ENCODE results near the gene RNF212.

Gene RNF212

GRCh38 chr4:1115528-1116293, 2.3 kb upstream of the RNF212 start:
- no peak for DNase-seq (ENCODE audit: low read depth in 2 of 2)

GRCh38 chr4:1112821-1113182, 562 bp downstream of the RNF212 start:
- no peak for DNase-seq (ENCODE audit: low read depth in 2 of 2)

DNA sequence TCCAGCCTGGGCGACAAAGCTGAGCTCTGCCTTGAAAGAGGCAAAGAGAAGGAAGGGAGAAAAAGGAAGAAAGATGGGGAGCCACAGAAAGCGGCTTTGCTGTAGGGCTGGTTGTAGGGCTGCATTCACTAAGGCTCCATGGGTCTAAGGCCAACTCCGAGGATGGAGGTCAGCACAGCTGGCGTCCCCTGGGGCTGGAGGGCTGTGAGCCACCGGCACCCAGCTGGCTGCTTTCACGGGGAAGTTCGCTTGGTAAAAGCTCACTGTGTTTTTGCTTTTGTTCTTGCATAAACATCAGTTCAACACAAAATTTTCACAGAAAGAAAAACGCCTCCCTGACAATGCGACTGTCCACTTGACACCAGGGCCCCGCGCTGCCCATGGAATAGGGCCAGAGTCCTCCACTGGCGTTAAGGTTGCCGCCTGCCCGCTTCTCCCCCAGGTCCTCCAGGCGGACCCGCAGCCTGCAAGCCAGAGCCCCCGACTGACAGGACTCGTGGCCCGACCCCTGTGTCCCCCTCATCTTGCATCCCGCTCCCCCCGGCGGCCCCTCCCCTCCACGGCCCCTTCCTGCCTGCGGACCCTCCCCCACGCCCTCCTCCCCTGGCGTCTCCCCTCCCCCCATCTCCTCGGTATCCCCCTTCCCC, 1.1 kb downstream of the RNF212 start:
- no peak for DNase-seq (ENCODE audit: low read depth in 2 of 2)

GRCh38 chr4:1111259-1111809, 2.0 kb downstream of the RNF212 start:
- DNase-seq (ENCODE audit: low read depth in 2 of 2), result no peak

DNA sequence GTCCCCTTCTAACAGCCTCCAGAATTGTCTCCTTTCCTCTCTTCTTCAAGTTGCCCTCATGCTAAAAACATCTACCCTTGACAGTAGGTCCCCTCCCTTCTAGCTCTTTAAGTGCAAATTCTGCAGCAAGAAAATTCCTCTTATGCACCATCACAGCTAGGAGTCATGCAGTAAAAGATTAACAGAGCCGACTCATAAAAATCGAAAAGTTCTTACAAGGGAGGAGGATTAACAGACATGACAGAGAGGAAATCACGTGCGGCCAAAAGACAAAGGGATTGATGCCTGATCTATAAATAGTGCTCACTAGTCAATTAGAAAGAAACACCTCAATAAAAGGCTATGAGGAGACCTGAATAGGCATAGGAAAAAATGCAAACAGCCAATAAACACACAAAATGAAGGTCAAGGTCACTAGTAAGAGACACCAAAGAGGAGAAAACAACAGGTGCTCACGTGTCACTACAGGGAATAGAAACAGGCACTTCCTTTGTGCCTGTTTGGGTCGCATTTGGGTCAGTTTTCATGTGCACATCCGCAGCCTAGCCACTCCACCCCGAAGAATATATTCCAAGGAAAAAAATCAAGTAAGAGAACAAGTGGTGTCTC, 3.4 kb downstream of the RNF212 start:
- DNase-seq (ENCODE audit: low read depth in 2 of 2), result no peak

GRCh38 chr4:1109333-1109732, 4.0 kb downstream of the RNF212 start:
- DNase-seq (ENCODE audit: low read depth in 2 of 2), result no peak

DNA sequence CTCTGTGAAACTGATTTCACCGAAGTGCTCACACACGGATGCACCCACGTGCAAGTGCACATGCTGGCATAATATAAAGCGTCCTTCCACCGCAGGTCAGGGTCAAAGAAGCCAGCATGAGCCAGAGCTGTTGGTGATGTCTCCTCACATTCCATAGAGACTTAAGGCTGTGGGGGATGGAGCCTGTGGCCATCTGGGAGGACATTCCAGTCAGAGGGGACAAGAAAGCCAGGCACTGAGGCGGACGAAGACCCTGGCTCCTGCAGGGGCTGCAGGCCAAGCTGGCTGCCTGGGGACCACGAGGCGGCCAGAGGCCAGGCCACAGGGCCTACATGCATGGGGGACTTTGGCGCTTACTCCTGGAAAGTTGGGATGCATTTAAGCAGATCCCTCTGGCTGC, 7.7 kb downstream of the RNF212 start:
- no peak for DNase-seq (ENCODE audit: low read depth in 2 of 2)

DNA sequence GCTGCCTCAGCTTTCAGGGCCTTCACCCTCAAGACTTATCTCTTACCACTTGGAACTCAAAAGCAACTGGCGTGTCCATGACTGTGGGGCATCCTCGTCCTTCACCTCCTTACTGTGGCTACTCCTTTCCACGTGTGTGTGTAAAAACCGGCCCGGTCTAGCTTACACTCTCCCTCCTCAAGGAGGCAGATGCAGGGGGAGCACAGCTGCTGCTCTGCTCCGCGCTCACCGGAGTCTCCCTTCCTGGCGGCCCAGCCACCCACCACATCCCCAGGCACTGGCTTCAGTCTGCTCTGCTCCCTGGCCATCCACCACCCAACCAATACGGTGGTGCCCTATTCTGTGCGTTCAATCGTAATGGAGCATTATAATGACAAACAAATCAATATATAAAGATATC, 8.3 kb downstream of the RNF212 start:
- no peak for DNase-seq (ENCODE audit: low read depth in 2 of 2)

DNA sequence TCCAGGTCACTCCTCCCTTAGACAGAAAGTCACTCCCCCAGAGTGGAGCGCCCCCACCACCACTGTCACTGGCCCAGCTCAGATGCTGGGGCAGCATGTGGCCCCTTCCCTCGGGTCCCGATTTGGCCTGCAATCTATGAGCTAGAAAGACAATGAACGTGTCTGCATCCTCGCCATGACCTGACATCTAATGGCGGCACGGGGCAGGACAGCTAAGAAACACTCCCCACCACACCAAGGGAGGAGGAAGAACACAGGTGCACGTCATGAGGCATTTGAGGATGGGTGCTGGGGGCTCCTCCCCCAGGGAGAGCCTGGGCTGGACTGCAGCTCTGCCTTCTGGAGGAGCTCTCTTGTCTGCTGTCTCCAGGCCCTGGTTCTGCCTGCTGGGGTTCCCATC, 8.7 kb downstream of the RNF212 start:
- no peak for DNase-seq (ENCODE audit: low read depth in 2 of 2)

- DNase-seq (ENCODE audit: low read depth in 2 of 2), result no peak
Observed at GRCh38 chr4:1099684-1100335, 13.6 kb downstream of the RNF212 start.

GRCh38 chr4:1099270-1099669, 14.1 kb downstream of the RNF212 start:
- no peak for DNase-seq (ENCODE audit: low read depth in 2 of 2)

DNA sequence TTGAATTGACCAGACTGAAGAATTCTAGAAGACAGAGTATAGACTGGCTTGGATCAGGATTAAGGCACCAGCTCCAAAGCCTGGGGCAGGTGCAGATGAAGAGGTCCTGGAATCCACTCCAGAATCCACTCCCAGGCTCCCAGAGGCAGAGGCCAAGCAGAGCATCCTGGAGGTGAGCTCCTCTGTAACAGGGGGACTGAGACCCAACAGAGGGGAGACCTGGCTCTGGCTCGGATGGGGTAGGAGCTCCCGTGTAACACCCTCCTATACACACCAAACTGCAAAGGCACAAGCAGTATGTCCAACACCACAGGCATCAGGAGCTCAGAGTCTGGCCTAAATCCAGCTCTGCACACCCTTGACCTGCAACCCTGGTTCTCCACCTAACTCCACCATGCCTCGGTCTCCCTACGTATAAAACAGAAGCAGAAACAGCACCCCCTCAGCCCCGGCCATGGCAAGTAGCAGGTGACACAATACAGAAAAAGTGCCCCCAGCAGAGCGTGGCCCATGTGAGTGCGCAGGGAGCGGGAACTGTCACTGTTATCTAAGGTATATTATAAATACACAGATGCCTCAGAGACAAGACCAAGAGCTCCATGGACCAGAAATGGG, 14.9 kb downstream of the RNF212 start:
- no peak for DNase-seq (ENCODE audit: low read depth in 2 of 2)

DNA sequence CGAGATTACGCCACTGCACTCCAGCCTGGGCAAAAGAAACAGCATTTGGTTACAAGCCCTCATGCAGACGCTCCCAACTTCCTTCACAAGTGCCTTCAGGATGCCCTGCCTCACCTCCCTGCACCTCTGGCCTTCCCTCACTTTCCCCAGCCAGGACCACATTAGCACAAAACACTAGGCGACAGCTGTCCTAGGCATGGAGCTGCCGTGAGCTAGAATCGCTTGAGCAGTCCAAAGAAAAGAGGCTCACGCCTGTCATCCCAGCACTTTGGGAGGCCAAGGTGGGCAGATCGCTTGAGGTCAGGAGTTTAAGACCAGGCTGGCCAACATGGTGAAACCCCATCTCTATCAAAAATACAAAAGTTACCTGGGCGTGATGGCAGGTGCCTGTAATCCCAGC, 15.8 kb downstream of the RNF212 start:
- no peak for DNase-seq (ENCODE audit: low read depth in 2 of 2)

- no peak for DNase-seq (ENCODE audit: low read depth in 2 of 2)
Observed at GRCh38 chr4:1096841-1097240, 16.5 kb downstream of the RNF212 start.

- DNase-seq (ENCODE audit: low read depth in 2 of 2), result no peak
Observed at GRCh38 chr4:1094336-1094690, 19.1 kb downstream of the RNF212 start.

DNA sequence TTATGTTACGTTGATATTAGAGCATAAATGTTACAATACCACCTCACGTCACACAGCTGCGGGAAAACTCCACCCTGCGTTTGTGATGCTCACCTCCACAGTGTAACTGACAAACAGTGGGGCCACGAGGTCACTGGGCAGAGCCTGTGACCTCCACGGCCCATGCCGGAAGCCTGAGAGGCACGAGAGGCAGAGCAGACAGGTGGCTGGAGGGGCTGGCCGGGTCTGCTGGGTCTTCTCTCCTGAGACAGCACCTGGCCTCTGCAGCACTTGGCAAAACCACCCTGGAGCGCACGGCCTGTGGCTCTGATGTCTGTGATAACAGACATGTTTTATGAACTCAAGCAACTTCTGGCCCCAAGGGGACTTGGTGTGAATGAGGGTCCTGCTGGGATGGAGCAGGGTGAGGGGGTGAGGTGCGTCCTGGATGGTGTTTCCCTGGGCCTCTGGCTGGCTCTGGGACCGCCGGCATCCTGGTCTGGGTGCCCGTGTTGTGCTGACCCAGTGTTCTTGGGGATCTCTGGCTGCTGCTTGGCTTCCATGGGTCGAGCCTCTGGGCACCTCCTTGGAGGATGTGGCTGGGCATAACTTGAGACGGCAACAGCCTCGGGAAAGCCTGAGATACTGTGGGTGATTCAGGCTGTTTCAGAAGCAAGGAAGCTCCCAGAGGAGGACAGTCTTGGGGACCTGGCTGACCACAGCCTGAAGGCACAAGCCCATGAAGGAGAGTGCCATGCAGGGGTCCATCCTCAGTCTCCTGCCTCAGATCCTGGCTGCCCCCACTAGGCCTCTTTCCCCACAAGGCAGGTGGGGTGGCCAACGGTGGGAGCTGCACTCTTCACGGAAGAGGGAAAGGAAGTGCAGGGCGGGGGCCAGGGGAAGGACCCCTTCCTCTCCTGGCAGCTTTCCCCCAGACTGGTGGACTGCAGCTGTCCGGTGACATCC, 19.7 kb downstream of the RNF212 start:
- DNase-seq (ENCODE audit: low read depth in 2 of 2), result no peak

GRCh38 chr4:1092983-1093361, 20.4 kb downstream of the RNF212 start:
- no peak for DNase-seq (ENCODE audit: low read depth in 2 of 2)

DNA sequence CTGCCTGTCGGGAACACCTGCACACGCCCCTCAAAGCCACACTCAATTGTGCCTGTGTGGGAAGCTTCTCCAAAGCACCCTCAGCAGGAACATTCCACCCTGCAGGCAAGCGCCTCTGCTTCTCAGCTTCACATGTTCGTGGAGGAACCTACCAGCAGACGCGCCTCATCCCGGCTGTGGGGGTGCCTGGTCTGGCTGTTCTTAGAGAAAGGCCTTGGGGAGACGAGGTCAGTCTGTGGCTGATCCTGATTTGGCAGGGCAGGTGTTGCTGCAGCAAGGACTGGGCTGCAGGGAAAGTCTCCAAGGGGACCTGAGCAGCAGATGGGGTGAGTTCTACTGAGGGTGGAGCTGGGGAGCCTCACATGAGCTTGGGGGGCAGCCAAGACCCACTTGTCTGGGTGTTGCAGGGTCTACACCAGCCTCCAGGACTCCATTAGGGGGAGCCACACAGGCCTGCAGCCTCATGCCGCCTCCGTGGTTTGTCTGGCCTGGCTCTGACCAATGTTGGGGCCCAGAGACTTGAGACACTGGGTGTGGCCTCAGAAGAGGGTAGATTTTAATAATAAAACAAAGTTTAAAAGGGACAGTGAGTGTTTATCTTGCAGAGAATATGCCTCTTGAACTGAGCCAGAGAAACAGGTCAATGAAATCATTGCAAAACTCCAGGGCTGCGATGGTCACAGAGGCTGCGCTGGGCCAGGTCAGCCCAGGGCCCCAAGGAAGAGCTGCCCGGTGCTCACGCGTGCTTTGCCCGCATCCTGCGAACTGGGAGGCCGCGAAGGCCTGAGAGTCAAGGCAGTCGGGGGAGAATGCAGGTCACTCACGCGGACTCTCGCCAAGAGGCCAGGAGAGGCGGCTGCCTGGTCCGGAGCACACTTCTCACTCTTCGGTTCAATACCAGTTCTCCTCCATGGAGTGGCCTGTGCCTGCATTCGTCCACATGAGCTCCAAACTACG, 21.1 kb downstream of the RNF212 start:
- DNase-seq (ENCODE audit: low read depth in 2 of 2), result no peak

GRCh38 chr4:1091561-1091995, 21.8 kb downstream of the RNF212 start:
- DNase-seq (ENCODE audit: low read depth in 2 of 2), result no peak
